Measurements from ENCODE around the gene GAL3ST2.

The GAL3ST2 gene

DNA sequence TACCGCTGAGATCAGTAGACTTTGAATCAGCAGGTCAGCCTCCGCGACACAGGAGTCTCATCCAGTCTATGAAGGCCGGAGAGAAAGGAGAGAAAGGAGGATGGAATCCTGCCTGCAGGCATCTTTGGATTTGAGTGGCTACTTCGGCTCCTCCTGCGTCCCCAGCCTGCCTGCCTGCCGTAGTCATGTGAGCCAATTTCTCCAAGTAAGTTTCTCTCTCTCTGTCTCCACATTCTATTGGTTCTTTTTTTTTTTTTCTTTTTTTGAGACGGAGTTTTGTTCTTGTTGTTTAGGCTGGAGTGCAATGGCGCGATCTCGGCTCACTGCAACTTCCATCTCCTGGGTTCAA, 65.4 kb downstream of the GAL3ST2 start:
- TF ChIP-seq, protein P1, sequence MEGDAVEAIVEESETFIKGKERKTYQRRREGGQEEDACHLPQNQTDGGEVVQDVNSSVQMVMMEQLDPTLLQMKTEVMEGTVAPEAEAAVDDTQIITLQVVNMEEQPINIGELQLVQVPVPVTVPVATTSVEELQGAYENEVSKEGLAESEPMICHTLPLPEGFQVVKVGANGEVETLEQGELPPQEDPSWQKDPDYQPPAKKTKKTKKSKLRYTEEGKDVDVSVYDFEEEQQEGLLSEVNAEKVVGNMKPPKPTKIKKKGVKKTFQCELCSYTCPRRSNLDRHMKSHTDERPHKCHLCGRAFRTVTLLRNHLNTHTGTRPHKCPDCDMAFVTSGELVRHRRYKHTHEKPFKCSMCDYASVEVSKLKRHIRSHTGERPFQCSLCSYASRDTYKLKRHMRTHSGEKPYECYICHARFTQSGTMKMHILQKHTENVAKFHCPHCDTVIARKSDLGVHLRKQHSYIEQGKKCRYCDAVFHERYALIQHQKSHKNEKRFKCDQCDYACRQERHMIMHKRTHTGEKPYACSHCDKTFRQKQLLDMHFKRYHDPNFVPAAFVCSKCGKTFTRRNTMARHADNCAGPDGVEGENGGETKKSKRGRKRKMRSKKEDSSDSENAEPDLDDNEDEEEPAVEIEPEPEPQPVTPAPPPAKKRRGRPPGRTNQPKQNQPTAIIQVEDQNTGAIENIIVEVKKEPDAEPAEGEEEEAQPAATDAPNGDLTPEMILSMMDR (IDR thresholded peaks at IDR 0.05; ENCODE audit: low read depth, low read length), result no peak

DNA sequence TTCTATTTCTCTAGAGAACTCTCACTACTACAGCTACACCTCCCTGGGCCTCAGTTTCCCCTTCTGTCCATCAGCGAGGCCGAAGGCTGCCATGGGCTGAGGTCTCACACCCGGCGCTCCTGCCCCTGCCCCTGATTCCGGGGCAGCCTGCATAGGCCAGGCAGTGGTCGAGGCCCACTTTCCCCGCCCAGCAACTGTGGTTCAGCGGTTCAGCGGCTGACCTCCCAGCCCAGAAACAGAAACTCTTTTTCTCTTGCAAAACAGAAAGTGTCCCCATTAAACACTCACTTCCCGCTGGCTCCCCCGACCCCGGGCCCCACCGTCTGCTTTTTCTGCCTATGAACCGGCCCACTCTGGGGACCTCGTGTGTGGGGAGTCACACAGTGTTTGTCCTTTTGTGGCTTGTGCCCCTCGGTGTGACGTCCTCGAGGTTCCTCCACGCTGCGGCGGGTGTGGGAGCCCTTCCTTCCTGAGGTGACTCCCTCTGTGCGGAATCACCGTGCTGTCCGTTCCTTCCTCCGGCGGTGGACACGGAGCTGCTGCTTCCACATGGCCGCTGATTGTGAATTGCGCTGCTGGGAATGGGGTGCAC, 66.1 kb downstream of the GAL3ST2 start:
- TF ChIP-seq, protein P1 (IDR thresholded peaks at IDR 0.05; ENCODE audit: low read depth, low read length), result no peak
- H3K4me3 ChIP-seq (ENCODE audit: low read depth, low read length), result no peak overlapping the region

More for the DNA sequence above, 65.4 kb downstream of the GAL3ST2 start:
- no peak overlapping the region for H3K4me3 ChIP-seq (ENCODE audit: low read depth, low read length)

DNA sequence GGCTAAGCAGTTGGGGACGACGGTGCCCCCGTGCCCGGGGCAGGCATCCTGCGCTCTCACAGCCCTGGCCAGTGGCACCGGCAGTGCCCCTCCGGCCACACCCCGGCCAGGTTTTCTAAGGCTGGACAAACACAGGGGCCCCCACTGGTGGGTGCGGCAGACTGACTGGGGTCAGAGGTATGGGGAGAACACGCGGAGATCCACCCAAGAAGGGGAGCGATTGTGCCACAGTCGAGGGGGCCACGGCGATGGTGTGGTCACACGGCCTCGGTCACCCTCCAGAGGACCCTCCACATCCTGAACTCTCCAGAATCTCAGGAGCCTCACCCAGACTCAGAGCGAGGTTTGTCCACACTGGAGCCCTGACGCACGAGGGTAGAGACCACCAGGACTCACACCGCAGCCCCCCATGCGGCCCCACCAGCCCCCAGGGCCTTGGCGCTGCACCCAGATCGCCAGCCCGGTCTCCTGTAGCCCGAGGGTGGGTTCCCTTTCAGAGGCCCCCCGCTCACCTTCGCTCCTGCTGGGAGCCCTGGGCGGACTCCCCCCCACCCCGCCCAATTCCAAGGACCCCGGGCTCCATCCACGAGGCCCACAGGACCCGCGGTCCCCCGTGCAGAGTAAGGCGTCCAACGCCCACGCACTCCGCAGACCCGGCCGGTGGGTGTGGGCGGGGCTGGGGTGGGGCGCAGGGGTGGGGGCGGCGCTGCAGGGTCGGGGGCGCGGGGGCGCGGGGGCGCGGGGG, 66.9 kb downstream of the GAL3ST2 start:
- TF ChIP-seq, protein P1 (IDR thresholded peaks at IDR 0.05; ENCODE audit: low read depth, low read length), result no peak
- H3K4me3 ChIP-seq (ENCODE audit: low read depth, low read length), result no peak overlapping the region

DNA sequence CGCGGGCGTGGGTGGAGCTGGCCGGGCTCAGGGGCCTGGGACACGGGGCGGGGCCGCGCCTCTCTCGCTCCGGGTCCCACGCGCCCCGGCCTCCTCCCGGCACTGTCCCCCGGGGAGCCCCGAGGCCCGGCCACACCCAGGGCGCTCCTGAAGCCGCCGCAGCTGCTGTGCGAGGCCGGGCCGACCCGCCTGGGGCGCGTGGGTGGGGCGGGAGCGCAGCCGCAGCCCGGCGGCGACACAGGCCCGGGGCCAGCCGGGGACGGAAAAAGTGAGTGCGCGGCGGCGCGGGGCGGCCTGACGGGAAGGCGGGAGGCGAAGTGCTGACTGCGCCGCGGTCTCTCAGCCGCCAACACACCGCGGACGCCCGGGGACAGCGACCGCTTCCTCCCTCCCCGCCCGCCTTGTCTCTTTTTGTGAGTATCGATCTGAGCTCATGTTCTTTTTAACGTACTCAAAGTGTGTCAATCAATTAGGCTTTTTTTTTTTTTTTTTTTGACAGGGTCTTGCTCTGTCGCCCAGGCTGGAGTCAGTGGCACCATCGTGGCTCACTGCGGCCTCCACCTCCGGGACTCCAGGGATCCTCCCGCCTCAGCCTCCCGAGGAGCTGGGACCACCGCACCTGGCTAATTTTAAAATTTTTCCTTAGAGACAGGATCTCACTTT, 67.6 kb downstream of the GAL3ST2 start:
- H3K4me3 ChIP-seq (ENCODE audit: low read depth, low read length), result no peak overlapping the region
- TF ChIP-seq, protein P1 (IDR thresholded peaks at IDR 0.05; ENCODE audit: low read depth, low read length), result no peak

DNA sequence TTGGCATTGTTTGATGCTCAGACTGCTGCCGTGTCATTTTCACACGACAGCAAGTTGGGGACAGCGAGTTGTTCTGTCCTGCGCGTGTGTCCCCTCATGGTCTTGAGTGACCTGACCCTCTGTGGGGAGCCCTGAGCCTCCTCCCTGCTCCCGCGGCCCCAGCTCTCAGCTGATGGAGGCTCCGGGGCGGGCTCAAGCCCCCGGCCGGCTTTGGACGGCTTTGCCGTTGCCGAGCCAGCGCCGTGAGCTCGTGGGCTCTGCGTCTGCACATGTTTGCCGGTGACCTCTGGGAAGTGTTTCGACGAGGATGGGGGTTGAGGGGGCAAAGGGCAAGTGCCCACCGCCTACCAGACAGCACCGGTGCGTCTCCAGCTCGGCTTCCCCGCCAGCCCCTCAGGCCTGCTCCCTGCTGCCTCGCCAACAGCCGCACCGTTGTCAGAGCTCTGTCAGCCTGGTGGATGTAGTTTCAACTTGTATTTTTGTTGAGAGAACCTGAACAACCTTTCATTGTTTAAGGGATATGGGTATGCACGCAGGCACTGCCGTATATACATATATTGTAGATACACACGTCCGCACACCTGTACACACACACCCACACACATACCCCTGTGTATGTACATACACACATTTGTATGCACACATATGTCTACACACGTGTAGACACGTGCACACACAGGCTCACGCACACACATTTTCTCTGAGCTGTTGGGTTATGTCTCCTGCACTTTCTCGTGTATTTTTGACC, 68.4 kb downstream of the GAL3ST2 start:
- TF ChIP-seq, protein P1 (IDR thresholded peaks at IDR 0.05; ENCODE audit: low read depth, low read length), result no peak
- H3K4me3 ChIP-seq (ENCODE audit: low read depth, low read length), result no peak overlapping the region

DNA sequence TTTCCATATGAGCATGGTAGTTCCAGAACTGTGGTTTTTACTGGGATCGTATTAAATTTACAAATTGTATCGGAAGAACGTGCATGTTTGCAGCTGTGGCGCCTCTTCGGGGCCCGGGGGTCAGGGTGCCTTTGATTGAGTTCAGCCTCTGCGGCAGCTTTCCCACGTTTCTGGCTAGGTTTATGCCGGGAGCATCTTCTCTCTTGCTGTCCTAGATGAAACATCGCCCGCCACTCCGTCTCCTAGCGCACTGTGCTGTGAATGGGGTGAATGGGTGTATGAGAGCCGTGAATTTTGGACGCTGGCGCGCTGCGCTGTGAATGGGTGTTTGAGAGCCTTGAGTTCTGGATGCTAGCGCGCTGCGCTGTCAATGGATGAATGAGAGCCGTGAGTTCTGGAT, 69.8 kb downstream of the GAL3ST2 start:
- no peak overlapping the region for H3K4me3 ChIP-seq (ENCODE audit: low read depth, low read length)
- TF ChIP-seq, protein P1 (IDR thresholded peaks at IDR 0.05; ENCODE audit: low read depth, low read length), result no peak

Data from WI38 (cell line).